H1 (cell line): ENCODE data around the gene TNFSF11. TPM values are rescaled to one million over a fixed set of nuclear protein-coding genes. Genes with fewer than 3 reads are reported as not detected.

ENCODE experiments used
- CBX5 ChIP-seq: fragments of 300-800, 300-1000 bp; sonication (generic); IDR thresholded peaks from 2 replicates; pipeline ENCODE4 v1.7.1; 2016; ENCODE audit warnings: antibody characterized with exemption, low read length, low read depth
- GABPA ChIP-seq: IDR thresholded peaks from 2 replicates; pipeline ENCODE4 v1.6.1; 2011; ENCODE audit warnings: mild to moderate bottlenecking, low read length, moderate library complexity, borderline replicate concordance; ENCODE audit not compliant: insufficient read depth
- MAFK ChIP-seq: IDR thresholded peaks from 2 replicates; pipeline ENCODE4 v1.6.1; 2012; ENCODE audit warnings: low read depth, mild to moderate bottlenecking, improper control_type of control experiment, low read length
- USF2 ChIP-seq: IDR thresholded peaks from 2 replicates; pipeline ENCODE4 v1.6.1; 2011; ENCODE audit warnings: low read length, improper control_type of control experiment
- polyA plus RNA-seq, 7 experiments: library from polyadenylated mRNA; depleted of rRNA in 3 of 7; stranded (reverse) in 5 of 7; unstranded in 2 of 7; fragments of >200 nt in 5 of 7; fragments of 200-250 nt in 2 of 7; gene quantifications; 1 replicate in 5 of 7; 2 replicates in 1 of 7; 4 replicates in 1 of 7; pipeline versions ENCODE4 v1.2.1 to v1.2.3, GENCODE V29; 2011 to 2013; ENCODE audit warnings: missing spikeins in 2 of 7, mixed read lengths in 2 of 7
- total RNA-seq: library from RNA; stranded (reverse); fragmentation: NEBNext Ultra II Directional; extraction: Animal tissue kit (Norgen Biotek cat#: 25700); gene quantifications from 2 replicates; pipeline ENCODE4 v1.2.1, GENCODE V29; 2021

Gene TNFSF11
- total and polyA plus RNA-seq, 2 of the 8 experiments (the other 6 are each of a cell fraction or from before 2014, with no cell fraction given), result 9.3 to 12.0 TPM

DNA sequence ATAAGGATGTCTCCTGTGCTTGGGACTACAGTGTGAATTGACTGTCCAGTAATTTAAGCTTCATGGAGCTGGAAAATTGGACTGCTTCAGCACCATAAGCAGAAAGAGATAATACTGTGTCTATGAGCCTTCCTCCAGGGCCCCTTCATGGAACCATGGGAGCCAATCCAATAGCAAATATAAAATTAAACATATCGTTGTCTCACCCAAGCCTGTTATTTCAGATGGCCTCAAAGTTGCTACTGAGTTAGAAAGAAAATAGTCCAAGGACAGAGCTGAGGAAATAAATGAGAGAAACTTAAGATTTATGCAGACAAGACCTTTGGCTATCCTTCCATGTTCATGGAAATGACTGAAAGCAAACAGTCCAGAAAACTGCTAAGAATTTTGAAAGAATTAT, 57.2 kb downstream of the TNFSF11 start (continued):
- TF ChIP-seq USF2, result no peak
- TF ChIP-seq GABPA, result no peak
- no peak for TF ChIP-seq CBX5
- no peak for TF ChIP-seq MAFK
